Measurements from ENCODE around the gene VMO1. TPM values are rescaled to one million over a fixed set of nuclear protein-coding genes. Genes with fewer than 3 reads are reported as not detected.
A peak's percentile ranks its signal among the peaks of the same experiment; 100 is the strongest.

Gene VMO1
- total RNA-seq, 1 donor from 2014 or later, result not detected

GRCh38 chr17:4807605-4808377 lies 21.6 kb upstream of the VMO1 start:
- H3K36me3 Mint-ChIP-seq (ENCODE audit: low read depth), result peaks cover 21% of the 10 kb centered on the region
- H3K27ac Mint-ChIP-seq, result peak overlapping the region; percentile 56
- H3K27me3 Mint-ChIP-seq, result no peaks in the 10 kb centered on the region
- ATAC-seq (ENCODE audit: low read depth), result no peak
- H3K4me3 Mint-ChIP-seq, result peak overlapping the region; percentile 83
- H3K4me1 Mint-ChIP-seq, result peaks cover 17% of the 10 kb centered on the region
- no peak for TF ChIP-seq CTCF (IDR thresholded peaks at IDR 0.05)
- CTCF ChIA-PET, result interaction anchor here (0.7 to 2.8 kb wide), 3 partner anchors 17 to 83 kb away, joined by 3 to 11 read pairs (median 3); no protein-coding TSS in a partner anchor
- POLR2A ChIA-PET, result interaction anchor here (0.6 to 2.3 kb wide), 9 partner anchors 12 to 387 kb away, joined by 3 to 31 read pairs (median 3); partner anchors contain the start of genes ARRB2, C17orf107, GLTPD2 and PELP1
- no peak for DNase-seq
- no peaks in the 10 kb centered on the region for H3K9me3 Mint-ChIP-seq
- intact Hi-C loops (cut with micrococcal nuclease), result loop anchor here (1.0 to 5.0 kb wide), 5 partner anchors 11 to 140 kb away; partner anchors contain the start of genes ARRB2, PFN1 and PSMB6

- H3K9me3 Mint-ChIP-seq, result no peaks in the 10 kb centered on the region
- POLR2A ChIA-PET, result interaction anchor here (0.6 to 2.3 kb wide), 13 partner anchors 9 to 388 kb away, joined by 3 to 31 read pairs (median 3); partner anchors contain the start of genes ARRB2, C17orf107, GLTPD2 and MINK1
- H3K27ac Mint-ChIP-seq, result peak within 1 kb of the TSS; percentile 56
- H3K27me3 Mint-ChIP-seq, result no peaks in the 10 kb centered on the region
- CTCF ChIA-PET, result interaction anchor here (2.8 kb wide), 1 partner anchor 17 kb away, joined by 11 read pairs; no protein-coding TSS in a partner anchor
- peaks cover 21% of the 10 kb centered on the region for H3K36me3 Mint-ChIP-seq (ENCODE audit: low read depth)
- DNase-seq (peak; percentile 90), ATAC-seq (ENCODE audit: low read depth) (peak; percentile 99)
- H3K4me1 Mint-ChIP-seq, result peaks cover 17% of the 10 kb centered on the region
- intact Hi-C loops (cut with micrococcal nuclease), result loop anchor here (1.0 to 5.0 kb wide), 4 partner anchors 11 to 140 kb away; partner anchors contain the start of genes ARRB2, PFN1 and PSMB6
- H3K4me3 Mint-ChIP-seq, result peak within 1 kb of the TSS; percentile 83
- TF ChIP-seq CTCF (IDR thresholded peaks at IDR 0.05), result no peak
Measured at GRCh38 chr17:4806777-4807604, 20.8 kb upstream of the VMO1 start, which contains the start of gene PLD2. Gene PLD2 (plus strand): TSS chr17:4807152. CDS start chr17:4807773, 621 bp downstream.

- DNase-seq (no peak), ATAC-seq (ENCODE audit: low read depth) (no peak)
- intact Hi-C loops (cut with micrococcal nuclease), result loop anchor here (2.0 to 5.0 kb wide), 2 partner anchors 96 to 141 kb away; partner anchors contain the start of genes ARRB2 and PFN1
- H3K9me3 Mint-ChIP-seq, result no peaks in the 10 kb centered on the region
- CTCF ChIA-PET, result interaction anchor here (2.8 kb wide), 1 partner anchor 16 kb away, joined by 11 read pairs; no protein-coding TSS in a partner anchor
- POLR2A ChIA-PET, result interaction anchor here (0.5 to 2.3 kb wide), 12 partner anchors 9 to 222 kb away, joined by 3 to 31 read pairs (median 3); partner anchors contain the start of genes ARRB2, C17orf107, GLTPD2 and MINK1
- no peak for TF ChIP-seq CTCF (IDR thresholded peaks at IDR 0.05)
- peaks cover 17% of the 10 kb centered on the region for H3K4me1 Mint-ChIP-seq
- no peak overlapping the region for H3K27ac Mint-ChIP-seq
- H3K4me3 Mint-ChIP-seq, result peak overlapping the region; percentile 76
- H3K27me3 Mint-ChIP-seq, result no peaks in the 10 kb centered on the region
- H3K36me3 Mint-ChIP-seq (ENCODE audit: low read depth), result peaks cover 19% of the 10 kb centered on the region
Measured at GRCh38 chr17:4806456-4806776, 20.3 kb upstream of the VMO1 start.

- intact Hi-C loops (cut with micrococcal nuclease), result no loop called here
Measured at GRCh38 chr17:4802228-4802627, 16.1 kb upstream of the VMO1 start, which contains the start of gene C17orf114. Gene C17orf114 (minus strand): TSS chr17:4802328.

More at GRCh38 chr17:4802228-4802627, 16.1 kb upstream of the VMO1 start, which contains the start of gene C17orf114:
- TF ChIP-seq CTCF (IDR thresholded peaks at IDR 0.05), result no peak
- DNase-seq (no peak), ATAC-seq (ENCODE audit: low read depth) (no peak)
- H3K27ac Mint-ChIP-seq, result no peak within 1 kb of the TSS
- H3K9me3 Mint-ChIP-seq, result no peaks in the 10 kb centered on the region
- H3K27me3 Mint-ChIP-seq, result no peaks in the 10 kb centered on the region
- peaks cover 10% of the 10 kb centered on the region for H3K4me1 Mint-ChIP-seq
- POLR2A ChIA-PET, result interaction anchor here (0.6 kb wide), 1 partner anchor 100 kb away, joined by 5 read pairs; no protein-coding TSS in a partner anchor
- peaks cover 22% of the 10 kb centered on the region for H3K36me3 Mint-ChIP-seq (ENCODE audit: low read depth)
- no peak within 1 kb of the TSS for H3K4me3 Mint-ChIP-seq
- CTCF ChIA-PET, result no interaction called here
